Prostate gland (tissue), 2 donors: ENCODE results near the gene PTPRK. TPM values are rescaled to one million over a fixed set of nuclear protein-coding genes. Genes with fewer than 3 reads are reported as not detected.

Source experiments
- DNase-seq: peaks from one replicate; pipeline ENCODE4 v3.0.0-alpha.2; 2019; ENCODE audit warnings: low spot score
- H3K27ac ChIP-seq, 2 donors: fragments of 200-600 bp; sonication (generic); 2 replicates each; pipeline ENCODE4 v1.5.1; 2017 to 2019
- H3K27me3 ChIP-seq: fragments of 200-600 bp; sonication (generic); replicated peaks from 2 replicates; pipeline ENCODE4 v1.5.1; 2019; ENCODE audit not compliant: insufficient read depth
- H3K36me3 ChIP-seq, 2 donors: fragments of 200-600 bp; sonication (generic); 1 replicate in 1 of 2; 2 replicates in 1 of 2; pipeline versions ENCODE4 v1.5.1 to v1.8.1; 2017 to 2019
- H3K4me1 ChIP-seq: fragments of 200-600 bp; sonication (generic); replicated peaks from 2 replicates; pipeline ENCODE4 v1.5.1; 2019
- H3K4me3 ChIP-seq, 2 donors: fragments of 200-600 bp; sonication (generic); 2 replicates each; pipeline ENCODE4 v1.5.1; 2017 to 2019
- H3K9me3 ChIP-seq: fragments of 200-600 bp; sonication (generic); 2 replicates; pipeline ENCODE4 v1.5.1; 2017
- POLR2A ChIP-seq: fragments of 450-650 bp; IDR thresholded peaks from one replicate; pipeline ENCODE4 v1.6.1; 2016; ENCODE audit warnings: antibody characterized with exemption, mild to moderate bottlenecking
- POLR2AphosphoS5 ChIP-seq: sonication (generic); formaldehyde crosslinking; IDR thresholded peaks from one replicate; pipeline ENCODE4 v1.6.1; 2017; ENCODE audit warnings: antibody characterized with exemption
- WGBS: methylation state at CpG from one replicate; pipeline ENCODE4 v1.1.5; 2018; 5-methylcytosine and 5-hydroxymethylcytosine counted together
- intact Hi-C: fragments of 100-400 bp; cut with DNase I; formaldehyde crosslinking; loops from one replicate; pipeline ENCODE4 v1.14.2; 2022
- total RNA-seq, 2 donors: library from RNA; depleted of rRNA; stranded (reverse); fragments of >200 nt; gene quantifications; one replicate each; pipeline ENCODE4 v1.1.0, GENCODE V29; 2016
- TF ChIP-seq, protein P1 (sequence below), 4 experiments: fragments of 200-600 bp in 2 of 4; fragments of 450-650 bp in 2 of 4; sonication (generic) in 2 of 4; IDR thresholded peaks; 1 replicate in 3 of 4; 2 replicates in 1 of 4; pipeline ENCODE4 v1.5.1; 2016 to 2019; ENCODE audit warnings: antibody characterized with exemption in 4 of 4, mild to moderate bottlenecking in 2 of 4, moderate library complexity in 2 of 4

The PTPRK gene
- total RNA-seq, 2 donors from 2014 or later = 32.0 to 64.6 TPM

DNA sequence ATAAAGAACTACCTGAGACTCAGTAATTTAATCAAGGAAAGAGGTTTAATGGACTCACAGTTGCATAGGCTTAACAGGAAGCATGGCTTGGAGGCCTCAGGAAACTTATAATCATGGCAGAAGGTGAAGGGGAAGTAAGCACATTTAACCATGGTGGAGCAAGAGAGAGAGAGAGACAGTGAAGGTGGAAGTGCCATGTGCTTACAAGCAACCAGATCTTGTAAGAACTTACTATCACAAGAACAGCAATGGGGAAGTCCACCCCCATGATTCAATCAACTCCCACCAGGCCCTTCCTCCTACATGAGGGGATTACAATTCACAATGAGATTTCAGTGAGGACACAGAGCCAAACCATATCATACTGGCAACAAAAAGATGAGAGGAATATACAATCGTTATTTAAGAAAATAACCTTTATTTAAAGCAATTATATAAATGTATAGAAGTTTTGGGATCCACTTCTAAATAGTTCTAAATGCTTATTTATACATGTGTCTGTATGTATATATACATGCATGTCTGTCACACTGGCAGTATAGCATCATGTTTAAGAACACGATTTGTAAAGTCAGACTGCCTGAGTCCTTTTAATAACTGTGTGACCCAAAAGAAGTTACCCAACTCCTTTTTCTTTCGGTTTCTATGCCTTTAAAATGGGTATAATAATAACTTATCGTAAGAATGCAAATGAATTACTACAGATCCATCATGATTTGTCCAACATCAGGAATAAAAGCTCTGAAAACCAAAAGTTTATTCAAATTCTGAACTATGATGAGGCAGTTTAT is 363.9 kb downstream of the PTPRK start:
- H3K27me3 ChIP-seq = no peaks in the 10 kb centered on the region
- WGBS = 97% methylated on average over 4 of the region's 4 CpGs
- H3K36me3 ChIP-seq = no peaks in the 10 kb centered on the region
- intact Hi-C loops = no loop called here
- no peak overlapping the region for H3K27ac ChIP-seq
- H3K9me3 ChIP-seq = no peaks in the 10 kb centered on the region
- no peak for DNase-seq
- H3K4me3 ChIP-seq = no peak overlapping the region
- TF ChIP-seq, protein P1, sequence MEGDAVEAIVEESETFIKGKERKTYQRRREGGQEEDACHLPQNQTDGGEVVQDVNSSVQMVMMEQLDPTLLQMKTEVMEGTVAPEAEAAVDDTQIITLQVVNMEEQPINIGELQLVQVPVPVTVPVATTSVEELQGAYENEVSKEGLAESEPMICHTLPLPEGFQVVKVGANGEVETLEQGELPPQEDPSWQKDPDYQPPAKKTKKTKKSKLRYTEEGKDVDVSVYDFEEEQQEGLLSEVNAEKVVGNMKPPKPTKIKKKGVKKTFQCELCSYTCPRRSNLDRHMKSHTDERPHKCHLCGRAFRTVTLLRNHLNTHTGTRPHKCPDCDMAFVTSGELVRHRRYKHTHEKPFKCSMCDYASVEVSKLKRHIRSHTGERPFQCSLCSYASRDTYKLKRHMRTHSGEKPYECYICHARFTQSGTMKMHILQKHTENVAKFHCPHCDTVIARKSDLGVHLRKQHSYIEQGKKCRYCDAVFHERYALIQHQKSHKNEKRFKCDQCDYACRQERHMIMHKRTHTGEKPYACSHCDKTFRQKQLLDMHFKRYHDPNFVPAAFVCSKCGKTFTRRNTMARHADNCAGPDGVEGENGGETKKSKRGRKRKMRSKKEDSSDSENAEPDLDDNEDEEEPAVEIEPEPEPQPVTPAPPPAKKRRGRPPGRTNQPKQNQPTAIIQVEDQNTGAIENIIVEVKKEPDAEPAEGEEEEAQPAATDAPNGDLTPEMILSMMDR (IDR thresholded peaks at IDR 0.05) = no peak
- TF ChIP-seq POLR2AphosphoS5 = no peak
- no peaks in the 10 kb centered on the region for H3K4me1 ChIP-seq

DNA sequence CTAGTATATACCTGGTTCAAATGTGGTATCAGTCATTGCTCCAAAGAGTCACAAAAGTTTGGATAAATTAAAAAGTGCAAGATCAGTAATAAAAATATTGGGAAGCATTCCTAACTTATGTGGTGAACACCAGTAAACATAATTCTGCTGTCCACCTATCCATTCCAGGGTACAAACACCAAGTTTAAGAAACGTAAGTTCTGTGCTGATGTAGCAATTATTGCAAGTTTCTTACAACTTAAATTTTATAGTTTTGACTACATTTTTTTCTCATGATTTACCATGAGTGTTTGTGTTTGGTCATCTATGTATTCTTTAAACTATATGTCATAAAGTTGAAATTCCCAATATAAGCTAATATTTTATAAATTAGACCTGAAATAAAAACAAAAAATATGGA is 364.6 kb downstream of the PTPRK start:
- Histone ChIP-seq H3K4me1 (no peaks in the 10 kb centered on the region), H3K9me3 (no peaks in the 10 kb centered on the region), H3K27me3 (no peaks in the 10 kb centered on the region), H3K4me3 (no peak overlapping the region), H3K36me3 (no peaks in the 10 kb centered on the region), H3K27ac (no peak overlapping the region)
- TF ChIP-seq POLR2AphosphoS5 = no peak
- TF ChIP-seq POLR2A = no peak
- TF ChIP-seq, protein P1 (IDR thresholded peaks at IDR 0.05) = no peak
- WGBS = 89% methylated on average over 1 of the region's 1 CpG
- no peak for DNase-seq
- intact Hi-C loops = no loop called here

DNA sequence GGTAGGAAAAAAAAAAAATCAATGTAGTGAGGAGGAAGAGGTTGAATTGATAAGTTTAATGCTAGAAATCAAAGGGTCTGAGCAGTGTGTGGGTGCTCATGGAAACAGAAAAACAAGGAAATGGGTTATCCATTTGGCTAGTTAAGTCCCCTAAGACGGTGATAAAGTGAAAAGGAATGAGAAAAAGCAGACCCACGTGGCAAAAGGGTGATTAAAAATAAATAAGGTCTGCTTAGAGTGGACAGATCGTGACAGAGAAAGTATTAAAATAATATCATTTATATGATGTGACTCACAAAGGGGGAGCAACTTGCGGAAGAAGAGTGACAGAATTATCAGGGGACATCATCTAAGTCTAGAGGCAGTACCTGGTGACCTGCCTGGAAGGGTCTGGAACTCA is 367.8 kb downstream of the PTPRK start:
- Histone ChIP-seq H3K36me3 (no peaks in the 10 kb centered on the region), H3K4me1 (no peaks in the 10 kb centered on the region), H3K27me3 (no peaks in the 10 kb centered on the region), H3K9me3 (no peaks in the 10 kb centered on the region), H3K27ac (no peak overlapping the region), H3K4me3 (no peak overlapping the region)
- TF ChIP-seq, protein P1 (IDR thresholded peaks at IDR 0.05) = no peak
- TF ChIP-seq POLR2A (no peak), POLR2AphosphoS5 (no peak)
- no peak for DNase-seq
- intact Hi-C loops = no loop called here
- WGBS = 89% methylated on average over 4 of the region's 4 CpGs

DNA sequence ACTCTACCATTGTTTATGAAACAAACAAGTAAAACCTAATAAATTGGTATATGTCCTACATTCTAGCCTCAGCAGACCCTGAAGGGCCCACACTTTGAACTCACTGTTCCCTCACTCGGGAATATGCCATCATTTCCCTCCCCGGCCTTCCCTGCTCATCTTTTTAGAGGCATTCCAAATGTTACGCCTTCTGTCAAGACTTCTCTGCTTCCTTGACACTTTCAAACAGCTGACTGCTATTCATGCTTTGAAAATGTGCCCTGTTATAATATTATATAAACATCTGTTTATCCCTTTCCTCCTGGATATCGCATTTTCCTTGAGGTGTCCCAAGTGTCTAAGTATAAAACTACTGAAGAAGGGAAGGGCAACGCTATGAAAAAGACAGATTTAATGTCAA is 370.0 kb downstream of the PTPRK start:
- Histone ChIP-seq H3K4me1 (no peaks in the 10 kb centered on the region), H3K9me3 (no peaks in the 10 kb centered on the region), H3K4me3 (no peak overlapping the region), H3K36me3 (no peaks in the 10 kb centered on the region), H3K27ac (no peak overlapping the region), H3K27me3 (no peaks in the 10 kb centered on the region)
- whole genome bisulfite sequencing = 86% methylated on average over 5 of the region's 5 CpGs
- DNase-seq = no peak
- intact Hi-C loops = no loop called here
- TF ChIP-seq POLR2A (no peak), POLR2AphosphoS5 (no peak)
- TF ChIP-seq, protein P1 (IDR thresholded peaks at IDR 0.05) = no peak

DNA sequence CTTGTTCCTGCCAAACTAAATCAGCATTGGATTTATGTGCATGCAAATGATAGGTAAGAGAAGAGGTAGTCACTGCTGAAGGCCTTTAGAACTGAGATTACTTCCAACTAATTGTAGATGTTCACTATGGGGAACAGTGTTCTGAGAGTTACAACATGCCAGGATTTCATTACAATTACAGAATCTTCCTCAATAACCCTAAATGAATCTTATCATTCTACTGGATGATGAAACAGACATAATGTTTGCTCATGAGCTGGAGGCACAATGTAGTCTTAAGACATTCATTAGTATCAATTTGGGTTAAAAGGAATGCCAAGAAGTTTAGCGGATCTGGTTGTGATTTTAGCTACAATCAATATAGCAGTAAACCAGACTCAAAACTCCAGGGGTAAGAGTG is 370.6 kb downstream of the PTPRK start:
- no peak for DNase-seq
- TF ChIP-seq, protein P1 (IDR thresholded peaks at IDR 0.05) = no peak
- TF ChIP-seq POLR2AphosphoS5 = no peak
- TF ChIP-seq POLR2A = no peak
- Histone ChIP-seq H3K9me3 (no peaks in the 10 kb centered on the region), H3K27me3 (no peaks in the 10 kb centered on the region), H3K4me3 (no peak overlapping the region), H3K27ac (no peak overlapping the region), H3K36me3 (no peaks in the 10 kb centered on the region), H3K4me1 (no peaks in the 10 kb centered on the region)
- intact Hi-C loops = no loop called here
- 96% methylated on average over 1 of the region's 1 CpG for WGBS
